OCI-LY3 (cell line): Measurements from ENCODE around the gene SV2B.

ENCODE experiments used
- H2AFZ ChIP-seq: fragments of 200-600, 300-600 bp; shearing (Covaris generic); 2 replicates; pipeline ENCODE4 v1.6.0; 2014; ENCODE audit warnings: antibody characterized with exemption, low read depth, low read length
- H3K27ac ChIP-seq: fragments of 200-600, 300-600 bp; sonication (generic); 2 replicates; pipeline ENCODE4 v1.5.1; 2014; ENCODE audit warnings: mild to moderate bottlenecking, low read length, moderate library complexity, mixed read lengths
- H3K27me3 ChIP-seq: fragments of 200-600, 300-600 bp; sonication (generic); 2 replicates; pipeline ENCODE4 v1.6.1; 2014; ENCODE audit warnings: low read depth, low read length, mixed read lengths
- H3K36me3 ChIP-seq: fragments of 200-600, 300-600 bp; sonication (generic); replicated peaks from 2 replicates; pipeline ENCODE3; 2014; ENCODE audit warnings: low read depth, low read length, mixed read lengths
- H3K4me1 ChIP-seq: fragments of 300-600, 200-600 bp; sonication (generic); 2 replicates; pipeline ENCODE4 v1.6.1; 2014; ENCODE audit warnings: low read length, mixed read lengths
- H3K4me2 ChIP-seq: fragments of 200-600, 300-600 bp; sonication (generic); 2 replicates; pipeline ENCODE4 v1.6.1; 2014; ENCODE audit warnings: low read length, mixed read lengths
- H3K4me3 ChIP-seq: fragments of 300-600, 200-600 bp; sonication (generic); 2 replicates; pipeline ENCODE4 v1.5.1; 2014; ENCODE audit warnings: antibody characterized with exemption, mild to moderate bottlenecking, low read length, moderate library complexity
- H3K79me2 ChIP-seq: fragments of 300-600, 200-600 bp; shearing (Covaris generic); 2 replicates; pipeline ENCODE4 v1.6.1; 2014; ENCODE audit warnings: mild to moderate bottlenecking, low read length, mixed read lengths
- H3K9ac ChIP-seq: fragments of 300-600, 200-600 bp; shearing (Covaris generic); 2 replicates; pipeline ENCODE4 v1.6.0; 2014; ENCODE audit warnings: mild to moderate bottlenecking, low read length, moderate library complexity
- H3K9me3 ChIP-seq: fragments of 200-600, 300-600 bp; shearing (Covaris generic); 2 replicates; pipeline ENCODE4 v1.6.1; 2014; ENCODE audit warnings: low read length, mixed read lengths; ENCODE audit not compliant: insufficient read depth
- H4K20me1 ChIP-seq: fragments of 200-600, 300-600 bp; sonication (generic); 2 replicates; pipeline ENCODE4 v1.6.1; 2016; ENCODE audit warnings: low read length, mixed read lengths; ENCODE audit not compliant: insufficient read depth
- CTCF ChIP-seq: fragments of 200-600, 300-600 bp; sonication (generic); IDR thresholded peaks from 2 replicates; pipeline ENCODE4 v1.5.1; 2014; ENCODE audit warnings: antibody characterized with exemption, low read length, low read depth
- EZH2phosphoT487 ChIP-seq: fragments of 200-600 bp; shearing (Covaris generic); IDR thresholded peaks from 2 replicates; pipeline ENCODE4 v1.6.1; 2018; ENCODE audit warnings: antibody characterized with exemption, mixed run types, low read depth

Gene SV2B

DNA sequence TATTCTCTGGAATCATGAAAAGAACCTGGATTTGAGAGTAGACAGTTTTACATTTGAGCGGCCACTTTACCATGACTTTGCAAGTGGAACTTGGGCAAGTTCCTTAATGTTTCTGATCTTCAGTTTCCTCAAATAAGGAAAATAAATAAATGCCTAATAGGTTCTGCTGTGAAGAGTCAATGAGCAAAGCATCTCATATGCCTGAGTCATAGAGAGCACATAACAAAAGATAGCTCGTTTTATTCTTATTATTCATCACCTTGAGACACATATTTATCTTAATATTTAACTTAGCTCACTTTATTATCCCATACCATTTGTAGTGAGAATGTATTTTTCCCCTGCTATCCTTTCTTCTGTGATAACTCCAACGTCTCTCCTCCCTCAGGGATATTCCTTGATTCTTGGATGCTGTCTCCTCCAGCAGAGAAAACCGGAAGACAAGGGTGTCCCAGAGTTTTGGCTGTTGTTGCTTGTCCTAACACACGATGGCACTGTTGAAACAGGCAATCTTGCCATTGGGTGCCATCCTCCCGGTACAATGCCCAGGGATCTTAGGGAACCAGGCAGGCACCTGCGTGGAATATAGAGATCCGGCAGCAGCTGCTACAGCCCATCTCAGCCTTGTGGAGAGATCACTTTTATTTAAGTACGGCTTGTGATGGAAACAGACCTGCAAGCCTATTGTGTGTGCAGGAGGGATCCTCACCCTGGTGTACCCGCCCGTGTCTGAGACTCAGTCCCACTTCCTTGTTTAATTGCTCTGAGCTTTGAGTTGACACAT lies 44.3 kb upstream of the SV2B start:
- Histone ChIP-seq H3K9me3 (no peaks in the 10 kb centered on the region), H3K4me3 (peak overlapping the region; percentile 59), H3K27me3 (peaks cover 47% of the 10 kb centered on the region), H2AFZ (peak overlapping the region; percentile 74), H3K9ac (no peak overlapping the region), H3K79me2 (no peaks in the 10 kb centered on the region), H3K27ac (no peak overlapping the region), H3K4me1 (no peaks in the 10 kb centered on the region), H4K20me1 (no peaks in the 10 kb centered on the region), H3K36me3 (no peaks in the 10 kb centered on the region), H3K4me2 (peak overlapping the region; percentile 66)
- no peak for TF ChIP-seq EZH2phosphoT487
- peak; percentile 96 for TF ChIP-seq CTCF

- Histone ChIP-seq H4K20me1 (no peaks in the 10 kb centered on the region), H3K4me2 (no peak overlapping the region), H3K79me2 (no peaks in the 10 kb centered on the region), H3K9ac (no peak overlapping the region), H3K36me3 (no peaks in the 10 kb centered on the region), H3K9me3 (no peaks in the 10 kb centered on the region), H2AFZ (no peak overlapping the region), H3K27me3 (peaks cover 30% of the 10 kb centered on the region), H3K4me3 (no peak overlapping the region), H3K4me1 (no peaks in the 10 kb centered on the region), H3K27ac (no peak overlapping the region)
- TF ChIP-seq EZH2phosphoT487: no peak
- no peak for TF ChIP-seq CTCF
These were observed 38.8 kb upstream of the SV2B start for GRCh38 chr15:91061230-91061629.

DNA sequence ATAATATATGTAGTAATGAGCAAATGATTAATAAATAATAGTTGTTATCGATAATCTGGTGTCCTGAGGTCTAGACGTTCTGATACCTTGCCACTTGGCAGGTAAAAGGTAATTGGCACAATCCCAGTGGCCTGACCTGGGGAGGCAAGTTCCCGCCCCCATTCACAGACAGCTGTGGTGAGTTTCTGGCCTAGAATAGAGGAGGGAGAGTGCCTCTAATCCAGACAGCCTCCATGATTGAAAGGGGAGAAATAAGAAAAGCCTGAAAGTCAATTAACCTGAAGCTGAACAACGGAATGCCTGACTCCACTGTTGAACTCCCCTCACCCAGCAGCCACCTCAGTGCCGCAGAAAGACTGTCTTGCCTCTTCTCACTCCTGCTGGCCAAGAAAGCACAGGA lies 38.1 kb upstream of the SV2B start:
- Histone ChIP-seq H3K9me3 (no peaks in the 10 kb centered on the region), H2AFZ (no peak overlapping the region), H3K27me3 (peaks cover 25% of the 10 kb centered on the region), H3K36me3 (no peaks in the 10 kb centered on the region), H3K4me2 (no peak overlapping the region), H3K9ac (no peak overlapping the region), H3K4me1 (no peaks in the 10 kb centered on the region), H3K4me3 (no peak overlapping the region), H3K27ac (no peak overlapping the region), H4K20me1 (no peaks in the 10 kb centered on the region), H3K79me2 (no peaks in the 10 kb centered on the region)
- TF ChIP-seq EZH2phosphoT487 (no peak), CTCF (no peak)

DNA sequence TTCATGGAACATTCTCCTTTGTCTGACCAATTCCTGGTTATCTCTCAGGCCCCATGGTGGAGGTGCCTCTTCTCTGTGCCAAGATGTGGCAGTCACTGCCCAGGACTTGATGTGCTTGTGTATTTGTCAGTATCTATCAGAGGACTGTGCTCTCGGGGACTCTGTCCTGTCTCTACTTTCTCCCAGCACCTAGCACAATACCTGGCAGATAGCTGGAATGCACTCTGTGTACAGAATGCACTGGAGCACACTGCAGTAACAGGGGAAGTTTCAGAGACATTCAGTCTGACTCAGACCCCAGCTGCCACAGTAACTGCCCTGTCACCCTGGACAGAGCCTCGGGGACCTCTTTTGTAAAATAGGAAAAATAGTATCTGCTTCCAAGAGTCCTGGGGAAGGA lies 34.6 kb upstream of the SV2B start:
- H3K27me3 ChIP-seq: peaks cover 6% of the 10 kb centered on the region; the same call in 1 of the 2 replicates
- H3K4me2 ChIP-seq: no peak overlapping the region
- H3K4me1 ChIP-seq: no peaks in the 10 kb centered on the region
- no peak overlapping the region for H2AFZ ChIP-seq
- H3K27ac ChIP-seq: no peak overlapping the region
- TF ChIP-seq CTCF (no peak), EZH2phosphoT487 (no peak)
- H3K36me3 ChIP-seq: no peaks in the 10 kb centered on the region
- H4K20me1 ChIP-seq: no peaks in the 10 kb centered on the region
- no peaks in the 10 kb centered on the region for H3K9me3 ChIP-seq
- H3K4me3 ChIP-seq: no peak overlapping the region
- H3K79me2 ChIP-seq: no peaks in the 10 kb centered on the region
- H3K9ac ChIP-seq: no peak overlapping the region
